Neural progenitor cell (in vitro differentiated cells): ENCODE measurements around the gene KCNJ15. TPM values are rescaled to one million over a fixed set of nuclear protein-coding genes. Genes with fewer than 3 reads are reported as not detected.

Experiments
- DNase-seq: peaks from one replicate; pipeline ENCODE4 v3.0.0-alpha.2; 2016; ENCODE audit warnings: low spot score
- H2AFZ ChIP-seq: fragments of 200-600 bp; sonication (generic); replicated peaks from 2 replicates; pipeline ENCODE4 v1.6.1; 2016; ENCODE audit warnings: antibody characterized with exemption
- H3F3A ChIP-seq: fragments of 200-600 bp; sonication (generic); 2 replicates; pipeline ENCODE4 v1.6.1; 2016; ENCODE audit warnings: antibody characterized with exemption, low read depth
- H3K27ac ChIP-seq: fragments of 200-600 bp; sonication (generic); 2 replicates; pipeline ENCODE4 v1.5.1; 2016; ENCODE audit warnings: mild to moderate bottlenecking
- H3K27me3 ChIP-seq: fragments of 200-600 bp; sonication (generic); 2 replicates; pipeline ENCODE4 v1.6.1; 2016; ENCODE audit warnings: mild to moderate bottlenecking, moderate library complexity
- H3K36me3 ChIP-seq: fragments of 200-600 bp; sonication (generic); 2 replicates; pipeline ENCODE4 v1.5.1; 2016
- H3K4me1 ChIP-seq: fragments of 200-600 bp; sonication (generic); 2 replicates; pipeline ENCODE4 v1.6.1; 2016; ENCODE audit warnings: mixed run types
- H3K4me2 ChIP-seq: fragments of 200-600 bp; sonication (generic); 2 replicates; pipeline ENCODE4 v1.6.1; 2016
- H3K4me3 ChIP-seq: fragments of 200-600 bp; sonication (generic); 2 replicates; pipeline ENCODE4 v1.5.1; 2016
- H3K79me2 ChIP-seq: fragments of 200-600 bp; sonication (generic); 2 replicates; pipeline ENCODE4 v1.6.1; 2016; ENCODE audit warnings: low read depth
- H3K9ac ChIP-seq: fragments of 200-600 bp; sonication (generic); 2 replicates; pipeline ENCODE4 v1.6.1; 2016
- H3K9me3 ChIP-seq: fragments of 200-600 bp; sonication (generic); 2 replicates; pipeline ENCODE4 v1.5.1; 2016; ENCODE audit warnings: low read depth
- H4K20me1 ChIP-seq: fragments of 200-600 bp; sonication (generic); 2 replicates; pipeline ENCODE4 v1.6.1; 2016; ENCODE audit warnings: low read depth
- H3K27ac Mint-ChIP-seq: 3 replicates; pipeline ENCODE4 v1.8.0; 2021; ENCODE audit warnings: mixed read lengths
- H3K27me3 Mint-ChIP-seq: 2 replicates; pipeline ENCODE4 v1.8.0; 2022; ENCODE audit warnings: low read depth, mild to moderate bottlenecking, inconsistent platforms, moderate library complexity, mixed read lengths; ENCODE audit not compliant: insufficient read depth
- H3K36me3 Mint-ChIP-seq: 3 replicates; pipeline ENCODE4 v1.8.0; 2021; ENCODE audit warnings: mixed read lengths
- H3K4me1 Mint-ChIP-seq: 3 replicates; pipeline ENCODE4 v1.8.0; 2021; ENCODE audit warnings: mixed read lengths
- H3K4me3 Mint-ChIP-seq: 3 replicates; pipeline ENCODE4 v1.8.0; 2021; ENCODE audit warnings: mild to moderate bottlenecking, moderate library complexity, mixed read lengths
- H3K9me3 Mint-ChIP-seq: 3 replicates; pipeline ENCODE4 v1.8.0; 2020; ENCODE audit warnings: mixed read lengths
- EZH2 ChIP-seq: fragments of 200-600 bp; sonication (generic); IDR thresholded peaks from 2 replicates; pipeline ENCODE4 v1.6.1; 2017; ENCODE audit warnings: antibody characterized with exemption, mild to moderate bottlenecking, moderate library complexity
- EZH2phosphoT487 ChIP-seq: fragments of 200-600 bp; sonication (generic); IDR thresholded peaks from 2 replicates; pipeline ENCODE4 v1.6.1; 2017; ENCODE audit warnings: antibody characterized with exemption
- total RNA-seq: library from RNA; depleted of rRNA; stranded (reverse); fragments of >200 nt; gene quantifications from 2 replicates; pipeline ENCODE4 v1.2.3, GENCODE V29; 2015; ENCODE audit warnings: low replicate concordance
- TF ChIP-seq, protein P1 (sequence below): fragments of 200-600 bp; sonication (generic); IDR thresholded peaks from 2 replicates; pipeline ENCODE4 v1.5.1; 2017; ENCODE audit warnings: antibody characterized with exemption, mild to moderate bottlenecking

The KCNJ15 gene
- total RNA-seq, 1 donor from 2014 or later = not detected

DNA sequence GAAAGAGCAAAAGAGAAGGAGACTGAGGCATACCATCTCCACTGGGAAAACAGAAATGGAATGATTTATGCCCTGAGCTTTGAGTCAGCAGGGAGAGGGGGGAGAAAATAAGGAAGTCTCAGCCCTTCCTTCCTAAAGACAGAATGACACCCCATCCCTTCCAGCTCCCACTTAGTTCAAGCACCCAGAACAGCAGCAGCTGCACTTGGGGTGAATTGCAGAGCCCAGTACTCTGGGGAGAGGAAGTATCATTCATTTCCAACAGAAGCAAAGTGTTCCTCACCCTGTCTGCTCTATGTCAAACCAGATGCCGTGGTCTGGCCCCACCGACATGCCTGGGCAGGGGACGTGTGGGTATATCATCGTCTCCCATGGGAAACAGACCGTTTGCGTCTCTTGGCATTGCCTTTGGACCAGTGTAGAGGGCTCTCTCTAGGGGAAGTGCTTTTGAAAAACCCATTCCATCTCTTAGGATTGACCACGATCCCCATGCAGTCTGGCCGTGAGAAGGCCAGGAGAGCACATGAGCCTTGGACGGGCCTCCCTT is 1.1 kb upstream of the KCNJ15 start:
- Mint-ChIP-seq H3K27ac (no peak overlapping the region), H3K27me3 (peaks cover 2% of the 10 kb centered on the region), H3K4me3 (no peak overlapping the region), H3K36me3 (no peaks in the 10 kb centered on the region), H3K4me1 (no peaks in the 10 kb centered on the region), H3K9me3 (no peaks in the 10 kb centered on the region)
- Histone ChIP-seq H4K20me1 (no peaks in the 10 kb centered on the region), H3K9ac (no peak overlapping the region), H3K4me1 (no peaks in the 10 kb centered on the region), H3K27ac (no peak overlapping the region), H3K9me3 (no peaks in the 10 kb centered on the region), H2AFZ (no peak overlapping the region), H3K4me3 (no peak overlapping the region), H3K36me3 (no peaks in the 10 kb centered on the region), H3K27me3 (no peaks in the 10 kb centered on the region), H3K4me2 (no peak overlapping the region), H3F3A (no peaks in the 10 kb centered on the region), H3K79me2 (no peaks in the 10 kb centered on the region)
- TF ChIP-seq EZH2 (no peak), EZH2phosphoT487 (no peak)
- TF ChIP-seq, protein P1, sequence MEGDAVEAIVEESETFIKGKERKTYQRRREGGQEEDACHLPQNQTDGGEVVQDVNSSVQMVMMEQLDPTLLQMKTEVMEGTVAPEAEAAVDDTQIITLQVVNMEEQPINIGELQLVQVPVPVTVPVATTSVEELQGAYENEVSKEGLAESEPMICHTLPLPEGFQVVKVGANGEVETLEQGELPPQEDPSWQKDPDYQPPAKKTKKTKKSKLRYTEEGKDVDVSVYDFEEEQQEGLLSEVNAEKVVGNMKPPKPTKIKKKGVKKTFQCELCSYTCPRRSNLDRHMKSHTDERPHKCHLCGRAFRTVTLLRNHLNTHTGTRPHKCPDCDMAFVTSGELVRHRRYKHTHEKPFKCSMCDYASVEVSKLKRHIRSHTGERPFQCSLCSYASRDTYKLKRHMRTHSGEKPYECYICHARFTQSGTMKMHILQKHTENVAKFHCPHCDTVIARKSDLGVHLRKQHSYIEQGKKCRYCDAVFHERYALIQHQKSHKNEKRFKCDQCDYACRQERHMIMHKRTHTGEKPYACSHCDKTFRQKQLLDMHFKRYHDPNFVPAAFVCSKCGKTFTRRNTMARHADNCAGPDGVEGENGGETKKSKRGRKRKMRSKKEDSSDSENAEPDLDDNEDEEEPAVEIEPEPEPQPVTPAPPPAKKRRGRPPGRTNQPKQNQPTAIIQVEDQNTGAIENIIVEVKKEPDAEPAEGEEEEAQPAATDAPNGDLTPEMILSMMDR = no peak
- DNase-seq = no peak

DNA sequence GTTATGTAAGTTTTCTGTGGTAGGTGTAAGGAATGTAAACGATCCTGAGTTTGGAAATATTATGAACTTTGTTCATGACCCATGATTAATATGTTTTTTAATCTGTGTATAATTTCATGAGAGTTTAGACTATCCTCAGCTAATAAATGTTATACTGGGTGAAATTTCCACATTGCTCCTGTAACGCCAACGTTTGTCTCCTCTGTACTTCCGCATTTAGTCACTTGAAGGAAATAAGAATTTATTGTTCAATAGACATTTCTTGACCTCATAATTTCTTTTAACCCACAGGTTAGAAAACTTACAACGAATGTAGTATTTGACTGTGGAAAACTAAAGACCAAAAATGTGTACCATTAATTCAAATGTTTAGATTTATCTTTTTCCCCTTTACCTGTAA is 876 bp downstream of the KCNJ15 start:
- H3K27me3 ChIP-seq = no peaks in the 10 kb centered on the region
- no peaks in the 10 kb centered on the region for H3F3A ChIP-seq
- no peak for TF ChIP-seq EZH2
- TF ChIP-seq EZH2phosphoT487 = no peak
- TF ChIP-seq, protein P1 = no peak
- no peaks in the 10 kb centered on the region for H3K36me3 ChIP-seq
- Mint-ChIP-seq H3K4me1 (no peaks in the 10 kb centered on the region), H3K27ac (no peak overlapping the region), H3K27me3 (no peaks in the 10 kb centered on the region), H3K9me3 (no peaks in the 10 kb centered on the region), H3K36me3 (no peaks in the 10 kb centered on the region), H3K4me3 (no peak overlapping the region)
- no peak overlapping the region for H3K9ac ChIP-seq
- no peak for DNase-seq
- no peak overlapping the region for H3K4me2 ChIP-seq
- H3K9me3 ChIP-seq = no peaks in the 10 kb centered on the region
- H2AFZ ChIP-seq = no peak overlapping the region
- H3K27ac ChIP-seq = no peak overlapping the region
- H3K4me3 ChIP-seq = no peak overlapping the region
- no peaks in the 10 kb centered on the region for H4K20me1 ChIP-seq
- H3K4me1 ChIP-seq = no peaks in the 10 kb centered on the region
- H3K79me2 ChIP-seq = no peaks in the 10 kb centered on the region

DNA sequence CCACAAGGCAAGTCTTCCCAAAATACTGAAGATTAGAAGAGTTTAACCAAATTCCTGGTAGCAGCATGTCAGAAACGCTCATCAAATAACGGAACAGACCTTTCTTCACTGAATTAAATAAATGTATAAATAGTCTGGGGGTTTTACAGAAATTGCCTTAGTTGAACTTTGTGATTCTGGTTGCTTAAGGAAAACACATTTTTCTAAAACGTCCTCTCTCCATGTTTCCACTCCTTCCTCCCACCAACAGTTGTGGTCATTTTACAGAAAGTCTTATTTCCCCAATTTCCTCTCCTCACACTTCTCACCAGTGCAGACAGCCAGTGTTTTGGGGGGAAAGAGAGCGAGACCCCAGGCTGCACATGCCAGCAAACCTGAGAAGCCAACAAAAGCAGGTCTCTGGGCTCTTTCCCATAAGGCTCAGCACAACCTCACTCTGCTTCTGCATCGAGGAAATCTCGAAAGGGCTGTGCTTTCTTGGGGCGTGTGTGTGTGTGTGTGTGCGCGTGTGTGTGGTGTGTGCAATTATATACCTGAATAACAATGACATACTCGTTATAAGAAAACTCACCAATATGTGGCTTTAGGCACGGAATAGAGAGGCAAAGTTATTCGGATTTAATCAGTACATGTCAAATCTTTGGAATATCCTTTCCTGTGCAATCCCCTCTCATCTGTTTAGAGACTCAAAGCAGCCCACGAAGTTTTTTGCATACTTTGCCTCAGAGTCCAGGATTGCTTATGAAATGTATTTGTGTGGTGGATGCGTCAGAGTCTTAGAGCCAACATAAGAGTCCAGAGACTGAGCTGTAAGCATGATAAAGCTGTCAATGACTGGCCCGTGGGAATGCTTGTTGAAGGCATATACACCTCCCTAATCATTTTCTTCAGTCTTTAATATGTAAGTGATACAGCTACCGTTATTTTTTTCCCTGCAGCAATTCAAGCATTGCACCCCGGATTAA is 2.0 kb downstream of the KCNJ15 start:
- no peak overlapping the region for H3K27ac ChIP-seq
- TF ChIP-seq, protein P1 = no peak
- TF ChIP-seq EZH2phosphoT487 (no peak), EZH2 (no peak)
- H3K27ac Mint-ChIP-seq = no peak overlapping the region
- H3K36me3 ChIP-seq = no peaks in the 10 kb centered on the region
- H3K9me3 ChIP-seq = no peaks in the 10 kb centered on the region
- no peak overlapping the region for H3K4me2 ChIP-seq
- H3K4me1 ChIP-seq = no peaks in the 10 kb centered on the region
- H3K4me3 ChIP-seq = no peak overlapping the region
- H3F3A ChIP-seq = no peaks in the 10 kb centered on the region
- no peak overlapping the region for H3K9ac ChIP-seq
- no peaks in the 10 kb centered on the region for H3K27me3 ChIP-seq
- no peaks in the 10 kb centered on the region for H3K79me2 ChIP-seq
- DNase-seq = no peak
- H2AFZ ChIP-seq = no peak overlapping the region
- no peaks in the 10 kb centered on the region for H3K27me3 Mint-ChIP-seq
- no peaks in the 10 kb centered on the region for H4K20me1 ChIP-seq
- H3K36me3 Mint-ChIP-seq = no peaks in the 10 kb centered on the region
- no peaks in the 10 kb centered on the region for H3K9me3 Mint-ChIP-seq
- no peaks in the 10 kb centered on the region for H3K4me1 Mint-ChIP-seq
- no peak overlapping the region for H3K4me3 Mint-ChIP-seq
